SKM-1 treated with dmso at 0.1 percent for 144 hours (cell line): Measurements from ENCODE around the gene MAN1A1.

Experiments
- DNase-seq: peaks from one replicate; lab custom pipeline; 2025; ENCODE audit not compliant: unreplicated experiment; lab: John Stamatoyannopoulos, UW

MAN1A1 gene

DNA sequence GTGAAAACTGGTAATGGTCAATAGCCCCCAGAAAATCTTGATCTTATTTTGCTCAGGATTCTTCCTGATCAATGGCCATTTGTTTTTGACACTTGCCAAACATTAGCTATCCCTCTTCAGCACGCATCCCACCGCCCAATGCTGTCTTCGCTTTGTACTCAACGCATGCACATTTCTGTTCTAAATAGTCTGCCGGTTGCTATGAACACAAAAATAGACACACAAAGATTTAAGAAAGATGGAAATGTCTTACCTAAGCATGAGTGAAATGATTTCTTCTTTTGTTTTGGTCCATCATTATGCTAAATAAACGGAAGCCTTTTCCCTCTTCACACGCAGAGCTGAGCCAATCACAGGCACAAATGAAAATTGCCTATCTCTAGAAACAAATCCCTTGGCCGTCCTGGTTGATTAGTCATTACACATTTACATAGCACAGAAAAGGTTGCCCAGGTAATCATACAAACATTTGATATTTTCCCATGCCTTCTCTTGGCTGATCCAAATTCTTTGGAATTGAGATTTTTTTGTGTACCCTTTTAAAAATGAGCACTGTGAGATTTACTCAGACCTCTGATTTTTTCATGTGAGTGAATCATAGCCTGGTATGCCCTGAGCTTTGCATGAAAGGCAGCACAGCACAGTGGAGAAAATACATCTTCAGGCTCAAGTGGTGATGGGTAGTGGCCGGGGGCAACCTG, 200.6 kb downstream of the MAN1A1 start:
- DNase-seq = no peak

DNA sequence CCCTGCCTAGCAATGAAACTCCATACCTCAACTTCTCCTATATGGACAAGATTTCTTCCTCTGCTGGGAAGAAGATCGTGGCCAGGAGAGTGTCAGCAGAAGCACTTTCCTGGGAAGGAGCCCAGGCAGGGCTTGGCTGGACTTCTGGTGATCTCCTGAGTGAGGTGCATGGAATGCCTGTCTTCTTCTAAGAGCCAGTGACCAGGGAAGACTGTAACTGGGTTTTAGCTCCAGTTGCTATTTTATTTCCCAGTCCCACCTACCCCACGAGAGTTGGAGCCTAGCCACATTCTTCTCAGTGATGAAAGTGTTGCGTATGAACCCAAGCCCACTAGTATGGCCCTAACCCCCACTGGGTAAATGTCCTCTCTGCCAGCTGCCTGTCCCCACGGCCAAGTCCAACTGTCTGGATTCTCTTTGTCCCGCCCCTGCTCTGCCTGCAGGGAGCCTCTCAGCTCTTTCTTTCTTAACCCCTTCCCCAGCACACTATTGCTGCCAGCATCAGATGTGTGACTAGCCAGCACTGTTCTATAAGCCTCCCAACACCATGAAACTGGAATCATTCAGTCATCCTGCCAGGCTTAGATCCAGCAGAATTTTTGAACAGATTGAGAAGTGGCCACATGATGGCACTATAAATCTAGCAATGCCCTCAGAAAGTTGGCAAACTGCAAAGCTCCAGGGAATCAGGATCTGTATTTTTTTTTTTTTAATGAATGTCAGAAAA, 201.3 kb downstream of the MAN1A1 start:
- no peak for DNase-seq

DNA sequence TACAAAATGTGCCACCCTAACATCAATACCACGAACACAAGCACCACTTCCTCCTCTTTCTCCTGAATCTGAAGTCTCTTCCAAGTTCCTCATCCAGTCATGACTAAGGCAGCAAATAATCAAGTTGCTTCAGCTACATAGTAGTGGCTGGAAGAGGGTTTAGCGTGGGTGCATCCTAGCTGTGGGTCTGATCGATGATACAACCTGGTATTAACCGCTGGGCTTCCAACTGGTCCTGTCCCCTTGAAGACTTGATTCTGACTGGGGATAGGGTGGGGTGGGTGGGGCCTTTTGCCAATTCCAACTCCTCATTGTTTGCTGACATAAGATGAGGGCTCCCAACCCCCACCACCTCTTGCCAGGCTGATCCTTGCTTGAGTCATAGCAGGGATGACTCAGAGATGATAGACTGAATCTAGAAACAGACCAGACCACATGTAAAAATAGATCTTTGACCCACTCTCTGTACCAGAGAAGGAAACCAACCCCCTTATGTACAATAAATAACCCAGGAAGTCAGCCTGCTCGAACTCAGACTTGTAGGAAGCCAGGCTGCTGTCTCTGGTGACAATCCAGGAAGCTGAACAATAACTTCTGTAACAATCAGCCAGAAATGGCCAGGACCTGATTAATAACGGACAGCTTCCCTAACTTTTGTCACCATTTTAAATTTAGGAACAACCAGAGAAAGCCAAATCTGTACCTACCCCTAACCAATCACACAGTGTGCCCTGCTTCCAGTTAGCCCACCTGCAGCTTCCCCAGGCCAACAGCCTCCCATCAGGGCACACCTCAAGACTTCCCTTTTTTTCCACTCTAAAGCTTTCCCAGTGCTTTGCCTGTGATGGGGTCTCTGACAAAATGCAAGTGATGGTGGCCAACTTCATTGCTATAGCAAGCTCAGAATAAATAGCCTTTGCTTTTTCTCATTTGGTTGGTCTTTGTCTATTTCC, 202.2 kb downstream of the MAN1A1 start:
- peak; percentile 96 for DNase-seq

DNA sequence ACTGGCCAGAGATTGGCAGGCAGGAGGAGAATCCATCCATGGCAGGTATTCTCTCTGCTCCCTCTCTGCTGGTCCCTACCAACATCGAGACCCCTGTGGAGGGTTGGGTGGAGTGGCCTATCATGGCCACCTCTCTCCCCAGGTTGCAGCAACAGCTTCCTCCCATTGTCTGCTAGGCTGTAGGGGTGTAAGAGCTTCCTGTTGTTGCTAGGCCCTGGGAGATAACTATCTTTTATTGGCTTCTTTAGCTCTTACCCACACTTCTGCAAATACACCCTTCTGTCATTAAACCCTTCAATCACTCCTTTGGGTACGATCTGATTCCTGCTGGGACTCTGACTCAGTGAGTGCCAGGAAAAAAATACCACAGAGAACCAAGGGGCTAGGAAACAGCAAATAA, 204.4 kb downstream of the MAN1A1 start:
- DNase-seq = peak; percentile 25

DNA sequence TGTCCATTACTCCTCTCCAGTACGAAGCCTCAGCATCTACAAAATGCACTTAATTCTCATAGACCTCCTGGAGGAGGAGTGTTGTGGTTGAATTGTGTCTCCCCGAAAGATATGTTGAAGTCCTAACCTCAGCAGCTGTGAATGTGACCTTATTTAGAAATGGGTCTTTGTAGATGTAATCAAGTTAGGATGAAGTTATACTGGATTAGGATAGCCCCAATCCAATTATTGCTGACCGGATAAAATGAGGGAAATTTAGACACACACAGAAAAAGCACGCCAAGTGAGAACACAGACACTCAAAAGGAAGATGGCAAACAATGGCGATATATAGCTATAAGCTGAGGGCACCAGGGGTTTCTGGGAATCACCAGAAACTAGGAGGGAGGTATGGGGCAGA, 206.9 kb downstream of the MAN1A1 start:
- no peak for DNase-seq

DNA sequence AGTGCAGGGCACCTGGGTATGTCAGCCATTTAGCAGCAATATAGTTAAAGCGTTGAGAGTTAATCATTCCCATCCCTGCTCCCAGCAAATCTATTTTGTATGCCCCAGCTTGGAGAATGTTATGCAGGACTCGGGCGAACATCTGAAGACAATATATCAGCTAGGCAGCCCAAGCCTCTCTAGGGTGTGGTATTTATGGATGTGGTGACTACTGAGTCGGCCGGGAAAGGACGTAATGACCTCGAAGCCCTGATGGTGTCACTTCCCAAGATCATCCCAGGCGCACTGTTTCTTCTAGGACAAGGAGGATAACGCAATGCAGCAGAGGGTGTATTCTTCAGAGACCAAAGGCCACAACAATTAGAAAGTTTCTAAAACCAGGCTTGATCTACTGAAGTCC, 207.5 kb downstream of the MAN1A1 start:
- no peak for DNase-seq

DNA sequence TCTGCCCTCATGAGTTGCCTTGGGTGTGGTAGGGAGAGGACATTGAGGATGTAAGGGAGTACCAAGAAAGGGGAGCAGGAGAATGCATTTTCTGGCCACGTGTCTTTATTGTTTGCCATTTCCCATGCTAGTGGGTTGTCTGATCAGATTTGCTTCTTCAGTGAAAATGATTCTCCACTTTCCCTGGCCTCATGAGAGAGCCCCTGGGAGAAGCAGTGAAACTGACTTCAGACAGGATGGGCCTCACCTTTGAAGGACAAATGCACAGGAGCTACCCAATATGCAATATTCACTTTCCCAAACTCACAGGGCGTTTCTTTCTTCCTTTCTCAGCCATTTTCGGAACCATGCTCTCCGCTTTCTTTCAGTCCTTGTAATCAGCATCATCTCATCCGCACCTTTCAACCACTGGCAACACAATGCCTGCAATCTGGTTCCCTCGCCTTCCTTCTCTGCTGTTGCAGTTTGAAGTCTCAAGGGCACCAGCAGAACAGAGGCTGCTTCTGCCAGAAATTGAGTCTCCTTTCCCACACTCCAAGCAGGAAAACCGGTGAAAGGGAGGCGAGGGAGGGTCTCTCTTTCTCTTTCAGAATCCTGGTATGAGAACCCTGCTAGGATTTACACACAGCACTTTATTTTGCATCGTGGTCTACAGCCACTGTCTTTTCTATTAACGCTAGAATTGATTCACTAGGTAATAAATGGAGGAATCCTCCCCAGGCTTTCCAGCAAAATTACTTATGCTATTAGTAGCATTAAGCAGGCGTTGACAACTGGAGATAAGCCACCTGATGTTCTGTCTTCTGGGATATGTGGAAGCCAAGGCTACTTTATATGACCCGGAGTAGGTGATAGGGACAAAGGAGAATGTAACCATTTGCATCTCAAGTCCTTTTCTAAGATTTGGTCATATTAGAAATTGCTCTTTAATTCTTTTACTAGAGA, 209.1 kb downstream of the MAN1A1 start:
- no peak for DNase-seq

DNA sequence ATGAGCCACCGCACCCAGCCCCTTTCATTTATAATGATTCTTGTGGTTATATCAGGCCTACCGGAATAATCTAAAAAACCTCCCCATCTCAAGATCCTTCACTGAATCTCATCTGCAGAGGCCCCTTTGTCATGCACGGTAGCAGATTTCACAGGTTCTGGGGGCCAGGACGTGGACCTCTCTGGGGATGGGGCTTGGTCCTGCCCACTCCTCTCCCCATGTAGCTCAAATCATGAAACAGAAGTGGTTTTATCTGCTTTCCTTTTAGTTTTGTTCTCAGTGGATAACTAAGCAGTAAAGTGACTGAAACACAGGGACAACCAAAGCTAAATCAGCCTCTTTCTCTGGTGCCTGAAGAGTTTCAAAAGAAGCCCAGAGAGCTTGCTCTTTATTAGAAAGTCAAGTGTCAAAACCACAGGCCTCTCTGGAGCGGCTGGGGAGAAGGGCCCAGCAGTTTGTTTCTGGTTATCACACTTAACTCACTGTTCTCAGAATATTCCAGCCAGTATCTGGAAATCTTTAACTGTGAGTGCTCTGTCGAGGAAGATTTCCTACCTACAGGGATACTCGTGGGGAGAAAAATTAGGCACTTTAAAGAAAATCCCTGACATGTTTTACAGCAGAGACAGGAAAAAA, 210.5 kb downstream of the MAN1A1 start:
- no peak for DNase-seq

DNA sequence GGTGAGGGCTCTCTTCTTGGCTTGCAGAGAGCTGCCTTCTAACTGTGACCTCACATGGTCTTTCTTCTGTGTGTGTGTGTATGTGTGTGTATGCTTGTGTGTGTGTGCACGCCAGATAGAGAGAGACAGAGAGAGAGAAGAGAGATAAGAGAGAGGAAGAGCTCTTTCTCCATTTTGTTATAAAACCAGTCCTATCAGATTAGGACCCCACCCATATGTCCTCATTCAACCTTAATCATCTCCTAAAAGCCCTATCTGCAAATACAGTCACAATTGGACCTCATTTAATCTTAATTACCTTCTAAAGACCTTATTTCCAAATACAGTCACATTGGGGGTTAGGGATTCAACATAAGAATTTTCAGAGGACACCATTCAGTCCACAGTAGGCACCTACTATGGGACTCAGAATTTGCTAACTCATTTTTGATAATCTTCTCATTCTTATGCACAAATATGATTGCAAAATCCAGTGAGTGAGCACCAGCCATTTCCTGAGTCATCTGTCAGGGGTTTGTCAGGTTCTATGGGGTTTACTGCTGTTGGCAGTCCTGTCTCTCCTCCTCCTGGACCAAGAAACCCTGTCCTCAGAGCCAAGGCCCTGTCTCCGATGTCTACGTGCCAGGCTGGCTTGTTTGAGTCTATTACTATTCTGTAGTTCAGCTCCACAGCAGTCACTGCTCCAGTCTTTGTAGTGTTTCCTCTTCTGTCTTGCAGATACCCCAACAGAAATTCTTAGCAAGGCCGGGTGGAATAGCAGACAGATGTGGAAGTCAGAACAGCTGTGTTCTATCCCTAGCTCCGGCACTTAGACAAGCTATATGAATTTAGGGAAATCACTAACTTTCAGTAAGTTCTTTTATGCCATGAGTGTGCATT, 212.1 kb downstream of the MAN1A1 start:
- DNase-seq = peak; percentile 26

DNA sequence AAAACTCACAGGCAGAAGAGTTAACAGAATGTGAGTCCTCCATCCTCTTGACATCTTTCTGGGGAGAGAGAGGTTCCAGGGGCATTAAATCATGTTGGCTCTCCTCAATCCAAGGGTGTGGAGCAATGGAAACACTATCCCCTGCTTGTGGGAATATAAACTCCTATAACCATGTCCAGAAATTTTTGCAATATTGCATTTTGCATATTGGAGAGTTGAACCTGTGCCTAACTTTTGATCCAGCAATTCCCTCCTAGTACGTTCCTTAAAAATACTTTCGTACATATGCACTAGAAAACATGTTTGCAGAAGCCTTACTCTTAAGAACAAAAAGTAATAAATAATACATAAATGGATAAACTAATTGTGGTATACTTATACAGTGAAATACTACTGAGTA, 214.8 kb downstream of the MAN1A1 start:
- DNase-seq = no peak

DNA sequence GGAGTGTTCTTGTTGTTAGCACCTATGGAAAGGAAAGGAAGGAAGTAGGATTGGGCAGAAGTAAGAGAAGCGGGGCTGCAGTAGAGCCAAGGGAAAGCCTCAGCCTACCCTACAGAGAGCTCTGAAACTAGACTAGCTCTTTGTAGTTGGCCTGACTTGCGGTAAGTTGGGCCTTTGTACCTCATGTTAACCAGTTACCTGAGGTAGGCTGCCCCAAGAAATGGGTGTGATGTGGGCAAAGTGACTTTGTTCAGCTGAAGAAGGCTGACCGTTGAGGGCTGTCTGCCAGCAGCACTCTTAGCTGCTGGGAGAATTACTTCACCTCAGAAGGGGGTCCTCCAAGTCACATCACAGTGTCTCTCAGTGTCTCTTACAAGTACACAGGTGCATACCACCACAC, 216.2 kb downstream of the MAN1A1 start:
- no peak for DNase-seq

DNA sequence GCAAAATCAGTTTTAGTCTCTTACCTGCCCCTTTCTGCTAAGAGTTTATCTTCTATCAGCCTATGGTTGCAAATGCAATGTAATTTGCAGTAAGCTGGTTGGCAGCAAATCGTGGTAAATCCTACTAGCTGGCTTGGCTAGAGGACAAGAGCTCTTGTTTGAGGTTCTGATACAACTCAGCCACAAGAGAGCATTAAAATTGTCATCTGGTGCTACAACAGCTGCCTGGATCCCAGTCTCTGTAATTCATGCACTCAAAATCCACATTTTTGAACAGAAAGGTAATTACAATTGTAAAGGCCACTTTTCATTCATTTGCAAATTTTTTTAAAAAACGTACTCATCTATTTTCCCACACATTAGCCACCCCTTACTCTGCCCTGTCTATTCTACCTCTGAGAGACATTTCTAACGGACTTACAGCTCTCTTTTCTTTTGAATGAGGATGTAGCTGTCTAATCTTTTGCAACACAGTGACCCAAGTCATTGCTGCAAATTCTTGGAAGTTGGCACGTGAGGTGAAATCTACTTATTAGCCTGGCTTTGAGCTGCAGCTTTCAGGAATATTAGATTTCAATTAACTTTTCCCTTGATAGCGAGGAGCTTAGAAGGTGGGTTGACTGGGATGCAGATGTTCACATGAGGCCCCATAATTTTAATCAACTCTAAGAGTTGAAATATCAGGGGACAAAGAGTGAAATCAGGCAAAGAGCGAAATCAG, 217.1 kb downstream of the MAN1A1 start:
- DNase-seq = peak; percentile 10

DNA sequence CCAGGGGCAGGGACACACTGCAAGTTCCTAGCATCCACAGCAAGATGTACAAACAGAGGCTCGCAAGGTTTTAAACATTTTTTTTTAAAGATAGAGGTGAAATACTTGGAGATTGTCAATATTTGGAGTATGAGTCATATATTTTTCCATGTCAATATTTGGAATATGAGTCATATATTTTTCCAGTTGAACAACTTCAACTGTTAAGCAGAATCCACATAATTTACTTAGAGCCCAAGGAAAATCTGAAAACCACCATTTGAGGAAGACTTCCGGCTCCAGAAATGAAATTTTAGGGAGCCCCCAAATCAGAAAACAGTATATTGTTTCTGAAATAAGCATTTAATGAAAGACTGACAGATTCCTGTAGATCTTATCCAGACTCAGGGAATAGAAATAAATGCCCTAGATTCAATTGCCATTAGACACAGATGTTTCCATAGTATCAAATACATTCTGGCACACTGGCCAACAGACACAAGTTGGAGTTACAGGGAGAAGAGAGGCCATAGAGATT, 219.5 kb downstream of the MAN1A1 start:
- DNase-seq = no peak

DNA sequence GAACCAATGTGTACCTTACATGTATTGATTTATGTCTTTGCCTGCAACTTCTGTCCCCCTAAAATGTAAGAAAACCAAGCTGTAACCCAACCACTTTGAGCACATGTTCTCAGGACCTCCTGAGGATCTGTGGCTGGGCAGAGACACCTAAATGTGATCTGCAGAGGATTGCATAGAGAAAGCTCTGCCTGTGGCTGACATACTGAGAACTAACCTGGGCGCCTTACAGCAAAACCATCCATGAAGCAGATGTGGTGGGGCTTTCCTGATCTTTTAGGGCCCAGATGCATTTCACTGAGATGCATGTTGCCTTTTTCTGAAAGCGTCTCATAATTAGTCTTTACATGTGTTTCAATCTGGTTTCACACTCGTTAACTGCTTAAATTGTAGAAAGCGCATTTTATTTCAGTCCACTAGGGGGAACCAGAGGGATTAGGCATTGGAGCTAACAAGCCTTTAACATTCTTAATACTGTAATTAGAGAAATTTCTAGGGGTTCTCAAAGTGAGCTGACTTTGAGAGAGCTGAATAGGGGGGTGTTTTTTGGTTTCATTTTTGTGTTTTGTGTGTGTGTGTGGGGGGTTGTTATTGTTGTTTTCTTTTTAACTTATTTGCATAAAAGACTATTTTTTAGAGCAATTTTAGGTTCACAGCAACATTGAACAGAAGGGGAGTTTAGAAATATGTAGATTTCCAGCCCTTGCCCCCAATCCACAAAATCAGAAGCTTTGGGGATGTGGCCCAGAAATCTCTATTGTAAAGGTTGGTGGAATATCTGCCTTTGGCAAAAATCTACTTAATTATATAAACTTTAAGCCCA, 220.2 kb downstream of the MAN1A1 start:
- peak; percentile 48 for DNase-seq

DNA sequence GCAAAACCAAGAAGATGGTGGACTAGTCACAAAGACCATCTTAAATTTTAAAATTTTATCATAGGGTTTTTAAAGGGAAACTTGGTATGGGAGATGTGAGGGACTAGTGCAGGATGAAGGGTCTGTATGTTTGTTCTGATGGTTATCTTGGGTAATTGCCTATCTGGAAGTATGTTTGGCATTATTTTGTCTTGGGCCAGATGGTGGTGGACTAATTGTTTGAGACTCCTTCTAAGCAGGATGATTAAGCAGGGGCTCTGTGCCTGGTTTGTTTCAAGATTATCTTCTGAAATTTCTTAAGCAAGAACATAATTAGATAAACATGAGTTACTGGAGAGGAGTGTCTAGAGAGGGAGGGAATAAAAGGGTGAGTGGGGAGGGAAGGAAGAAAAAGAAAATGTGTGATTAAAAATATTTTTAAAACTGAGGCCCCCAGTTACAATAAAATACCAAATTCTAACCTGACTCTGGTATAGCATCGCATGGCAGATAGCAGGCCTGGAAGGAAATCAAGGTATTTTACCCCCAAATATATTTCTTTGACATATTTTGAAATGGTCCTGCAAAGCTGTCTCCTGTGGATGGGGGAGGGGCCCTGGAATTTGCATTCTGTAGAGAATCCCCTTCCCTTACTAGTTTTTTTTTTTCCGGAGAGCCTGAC, 221.2 kb downstream of the MAN1A1 start:
- no peak for DNase-seq

DNA sequence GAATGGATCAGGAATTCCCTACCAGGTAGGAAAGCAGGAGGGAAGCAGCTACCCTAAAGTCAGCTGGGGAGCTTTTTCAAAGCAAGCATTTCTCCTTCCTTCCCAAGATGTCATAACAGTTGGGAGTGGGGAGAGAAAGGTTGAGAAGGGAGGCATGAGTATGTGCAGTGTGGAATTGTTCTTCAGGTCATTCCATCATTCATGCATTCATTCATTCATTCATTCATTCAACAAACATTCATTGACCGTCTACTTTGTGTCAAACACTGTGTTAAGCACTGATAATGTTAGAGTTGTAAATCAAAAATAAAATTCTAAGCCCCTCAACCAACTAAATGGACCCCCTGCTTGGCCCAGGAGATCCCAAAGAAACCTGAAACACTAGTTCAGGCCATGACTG, 221.9 kb downstream of the MAN1A1 start:
- DNase-seq = no peak
